Measurements from ENCODE around the gene CLEC16A.

The CLEC16A gene

GRCh38 chr16:11066261-11066870 is 122.0 kb downstream of the CLEC16A start:
- no peak for DNase-seq

GRCh38 chr16:11067266-11067665 is 122.9 kb downstream of the CLEC16A start:
- no peak for DNase-seq

- no peak for DNase-seq
Observed at GRCh38 chr16:11067697-11068141, 123.4 kb downstream of the CLEC16A start.

- DNase-seq, result no peak
Observed at GRCh38 chr16:11071829-11072228, 127.5 kb downstream of the CLEC16A start.

GRCh38 chr16:11072420-11073153 is 128.2 kb downstream of the CLEC16A start:
- DNase-seq, result no peak

- no peak for DNase-seq
Observed at GRCh38 chr16:11073407-11073999, 129.1 kb downstream of the CLEC16A start.

- no peak for DNase-seq
Observed at GRCh38 chr16:11074131-11074530, 129.8 kb downstream of the CLEC16A start.

GRCh38 chr16:11075163-11075562 is 130.8 kb downstream of the CLEC16A start:
- no peak for DNase-seq

- DNase-seq, result no peak
Observed at GRCh38 chr16:11076259-11077018, 132.1 kb downstream of the CLEC16A start.

GRCh38 chr16:11078812-11079459 is 134.6 kb downstream of the CLEC16A start:
- DNase-seq, result no peak

GRCh38 chr16:11079652-11080187 is 135.4 kb downstream of the CLEC16A start:
- no peak for DNase-seq

- DNase-seq, result no peak
Observed at GRCh38 chr16:11080327-11080967, 136.1 kb downstream of the CLEC16A start.

- no peak for DNase-seq
Observed at GRCh38 chr16:11080999-11081630, 136.8 kb downstream of the CLEC16A start.

GRCh38 chr16:11082108-11082859 is 137.9 kb downstream of the CLEC16A start:
- DNase-seq, result no peak

- DNase-seq, result no peak
Observed at GRCh38 chr16:11082860-11083388, 138.6 kb downstream of the CLEC16A start.

- DNase-seq, result no peak
Observed at GRCh38 chr16:11084484-11084875, 140.1 kb downstream of the CLEC16A start.

- no peak for DNase-seq
Observed at GRCh38 chr16:11084876-11085485, 140.6 kb downstream of the CLEC16A start.

GRCh38 chr16:11085916-11086315 is 141.6 kb downstream of the CLEC16A start:
- no peak for DNase-seq

GRCh38 chr16:11087691-11088073 is 143.3 kb downstream of the CLEC16A start:
- no peak for DNase-seq

GRCh38 chr16:11088074-11088730 is 143.8 kb downstream of the CLEC16A start:
- DNase-seq, result no peak
